ENCODE measurements around the gene IRF8.

Gene IRF8

GRCh38 chr16:85963753-85964285 lies 64.9 kb downstream of the IRF8 start:
- no peak for DNase-seq

GRCh38 chr16:85965125-85965524 lies 66.2 kb downstream of the IRF8 start:
- DNase-seq, result no peak

- no peak for DNase-seq
Measured at GRCh38 chr16:85967111-85967510, 68.1 kb downstream of the IRF8 start.

DNA sequence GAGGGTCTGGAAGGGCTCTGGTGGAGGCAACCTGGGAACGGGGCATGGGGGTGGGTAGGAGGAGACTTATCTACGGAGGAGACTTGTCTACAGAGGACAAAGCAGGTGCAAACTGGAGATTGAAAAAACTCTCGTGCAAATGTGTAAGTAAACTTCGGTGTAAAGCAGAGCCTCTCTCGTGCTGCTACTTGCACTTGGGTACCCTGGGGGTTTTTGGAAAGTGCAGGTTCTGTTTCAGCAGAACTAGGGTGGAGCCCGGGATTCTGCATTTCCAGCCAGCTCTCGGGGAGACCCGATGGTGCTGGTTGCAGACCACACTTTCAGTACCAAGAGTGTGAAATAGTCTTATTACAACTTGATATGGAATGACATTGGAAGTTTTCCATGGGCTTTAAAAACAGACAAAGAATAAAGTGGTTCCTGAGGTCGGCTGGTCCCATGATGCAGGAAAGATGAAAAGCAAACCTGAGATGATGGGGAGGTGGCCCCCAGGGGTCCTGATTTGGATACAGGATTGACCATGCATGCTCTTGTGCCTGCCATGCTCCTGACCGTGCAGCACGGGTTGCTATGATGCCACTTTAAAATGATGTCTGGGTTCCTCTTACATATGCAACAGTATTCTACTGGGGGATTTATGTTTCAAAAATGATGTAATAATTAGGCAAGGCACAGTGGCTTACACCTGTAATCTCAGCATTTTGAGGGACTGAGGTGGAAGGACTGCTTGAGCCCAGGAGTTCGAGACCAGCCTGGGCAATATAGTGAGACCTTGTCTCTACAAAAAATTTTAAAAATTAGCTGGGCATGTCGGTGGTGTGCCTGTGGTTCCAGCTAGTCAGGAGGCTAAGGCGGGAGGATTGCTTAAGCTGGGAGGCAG lies 69.3 kb downstream of the IRF8 start:
- DNase-seq, result no peak

DNA sequence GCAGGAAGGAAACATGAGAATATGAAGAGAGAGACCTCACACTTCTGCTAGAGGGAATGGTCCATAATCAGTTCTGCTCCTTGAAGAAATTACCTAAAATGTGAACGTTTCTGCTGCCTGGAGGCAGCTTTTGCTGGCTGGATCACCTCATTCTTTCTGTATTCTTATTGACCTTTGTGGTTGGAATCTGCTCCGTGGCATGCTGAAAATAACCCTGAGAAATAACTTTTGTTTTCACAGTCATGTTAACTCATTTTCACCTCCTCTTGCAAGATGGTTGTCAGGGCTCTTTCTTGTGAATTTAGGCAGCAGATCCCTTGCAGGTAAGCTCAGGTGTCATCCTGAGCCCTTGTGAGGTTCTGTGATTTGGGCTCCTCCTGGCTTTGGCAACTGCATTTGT lies 70.2 kb downstream of the IRF8 start:
- DNase-seq, result no peak

GRCh38 chr16:85969591-85969990 lies 70.6 kb downstream of the IRF8 start:
- DNase-seq, result no peak

DNA sequence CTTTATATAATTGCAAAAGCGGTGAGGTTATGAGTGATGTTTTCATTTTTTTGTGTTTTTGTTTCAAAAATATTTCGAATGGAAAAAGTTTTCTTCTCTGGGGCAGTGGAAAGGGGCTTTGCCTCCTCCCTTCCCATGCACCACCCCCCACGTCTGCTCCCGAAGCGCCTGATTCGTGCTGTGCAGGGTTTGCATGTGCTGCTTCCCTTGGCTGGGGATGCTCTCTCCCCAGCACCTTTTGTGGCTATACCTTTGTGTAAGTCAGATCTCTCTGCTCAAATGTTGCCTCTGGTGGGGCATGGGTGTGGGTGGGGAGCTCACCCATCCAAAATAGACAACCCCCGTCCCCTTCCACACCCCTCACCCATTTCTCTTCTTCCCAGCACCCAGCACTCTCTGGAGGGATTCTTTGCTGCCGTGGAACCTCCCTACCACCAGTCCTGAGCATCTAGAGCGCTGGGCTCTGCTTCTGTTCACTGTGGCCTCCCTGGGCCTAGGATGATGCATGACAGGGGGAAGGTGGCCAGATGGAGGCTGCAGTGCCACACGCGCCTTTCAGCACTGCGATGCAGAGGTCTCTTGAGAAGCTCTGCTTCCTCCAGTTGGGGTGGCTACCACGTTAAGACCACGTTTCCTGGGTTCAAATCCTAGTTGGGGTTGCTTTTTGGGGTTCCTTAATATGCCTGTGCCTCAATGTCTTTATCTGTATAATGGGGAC lies 71.2 kb downstream of the IRF8 start:
- no peak for DNase-seq

DNA sequence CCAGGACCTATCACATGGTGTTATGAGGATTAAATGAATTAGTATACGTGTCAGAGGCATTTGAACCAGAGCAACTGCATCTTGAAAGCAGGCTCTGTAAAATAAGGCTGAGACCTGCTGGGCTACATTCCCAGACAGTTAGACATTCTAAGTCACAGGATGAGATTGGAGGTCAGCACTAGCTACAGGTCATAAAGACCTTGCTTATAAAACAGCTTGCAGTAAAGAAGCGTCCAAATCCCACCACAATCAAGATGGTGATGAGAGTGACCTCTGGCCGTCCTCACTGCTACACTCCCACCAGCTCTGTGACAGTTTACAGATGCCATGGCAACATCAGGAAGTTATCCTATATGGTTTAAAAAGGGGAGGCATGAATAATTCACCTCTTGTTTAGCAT lies 71.8 kb downstream of the IRF8 start:
- no peak for DNase-seq

Measured in activated T-cell treated with anti-CD3 and anti-CD28 coated beads, Interleukin-2, amount 50 U/mL, for 1 hour (primary cell).